ENCODE results near the gene ALG1.
"Not testable (repeated sequence)": the region's sequence is repeated elsewhere in the genome, so short reads cannot be mapped to it uniquely, and the experiment has no call there.

ALG1 gene

DNA sequence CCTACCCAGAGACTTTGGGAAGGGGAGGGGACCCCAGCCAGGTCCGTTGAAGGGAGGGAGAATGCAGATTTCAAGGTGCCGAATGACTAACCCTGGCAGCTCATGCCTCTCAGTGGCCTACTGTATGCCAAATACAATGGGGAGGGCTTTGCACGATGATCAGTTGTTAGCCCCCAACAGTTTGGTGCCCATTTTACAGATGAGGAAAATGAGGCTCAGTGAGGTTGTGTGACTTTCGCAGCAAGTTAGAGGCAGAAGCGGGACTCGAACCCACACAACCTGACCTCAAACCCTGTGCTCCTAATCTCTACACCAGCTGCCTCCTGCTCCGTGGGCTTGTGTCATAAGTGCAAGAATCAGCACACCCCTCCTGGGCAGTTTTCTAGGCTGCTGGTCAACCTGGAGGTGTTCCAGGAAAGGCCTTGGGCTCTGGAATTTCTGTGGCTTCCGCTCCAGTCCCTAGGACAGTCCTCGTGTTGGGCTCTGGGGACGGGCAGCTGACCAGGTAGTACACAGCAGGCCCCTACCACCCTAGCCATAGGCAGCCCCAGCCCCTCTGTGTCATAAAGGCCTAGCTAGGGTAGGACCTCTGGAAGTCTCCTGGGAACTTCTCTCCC is 26.0 kb upstream of the ALG1 start:
- no peak for DNase-seq (ENCODE audit: low spot score)

DNA sequence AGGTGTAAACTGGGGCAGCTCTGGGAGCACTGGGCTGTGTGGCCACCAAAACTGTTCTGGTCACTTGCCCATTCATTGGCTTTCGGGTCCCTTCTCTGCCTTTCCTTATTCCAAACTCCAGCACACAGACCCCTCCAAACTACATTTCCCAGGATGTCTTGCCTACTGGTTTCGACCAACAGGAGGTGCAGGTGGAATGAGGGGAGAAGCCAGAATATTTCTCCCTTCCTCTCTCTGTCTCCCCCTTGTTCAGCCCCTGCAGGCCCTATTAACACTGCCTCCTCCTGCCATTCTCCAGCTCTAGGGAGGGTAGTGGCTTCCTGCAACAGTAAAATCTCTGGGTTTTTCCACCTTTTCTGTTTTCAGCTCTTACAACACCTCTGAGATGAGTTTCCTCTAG is 24.7 kb upstream of the ALG1 start:
- no peak for DNase-seq (ENCODE audit: low spot score)

DNA sequence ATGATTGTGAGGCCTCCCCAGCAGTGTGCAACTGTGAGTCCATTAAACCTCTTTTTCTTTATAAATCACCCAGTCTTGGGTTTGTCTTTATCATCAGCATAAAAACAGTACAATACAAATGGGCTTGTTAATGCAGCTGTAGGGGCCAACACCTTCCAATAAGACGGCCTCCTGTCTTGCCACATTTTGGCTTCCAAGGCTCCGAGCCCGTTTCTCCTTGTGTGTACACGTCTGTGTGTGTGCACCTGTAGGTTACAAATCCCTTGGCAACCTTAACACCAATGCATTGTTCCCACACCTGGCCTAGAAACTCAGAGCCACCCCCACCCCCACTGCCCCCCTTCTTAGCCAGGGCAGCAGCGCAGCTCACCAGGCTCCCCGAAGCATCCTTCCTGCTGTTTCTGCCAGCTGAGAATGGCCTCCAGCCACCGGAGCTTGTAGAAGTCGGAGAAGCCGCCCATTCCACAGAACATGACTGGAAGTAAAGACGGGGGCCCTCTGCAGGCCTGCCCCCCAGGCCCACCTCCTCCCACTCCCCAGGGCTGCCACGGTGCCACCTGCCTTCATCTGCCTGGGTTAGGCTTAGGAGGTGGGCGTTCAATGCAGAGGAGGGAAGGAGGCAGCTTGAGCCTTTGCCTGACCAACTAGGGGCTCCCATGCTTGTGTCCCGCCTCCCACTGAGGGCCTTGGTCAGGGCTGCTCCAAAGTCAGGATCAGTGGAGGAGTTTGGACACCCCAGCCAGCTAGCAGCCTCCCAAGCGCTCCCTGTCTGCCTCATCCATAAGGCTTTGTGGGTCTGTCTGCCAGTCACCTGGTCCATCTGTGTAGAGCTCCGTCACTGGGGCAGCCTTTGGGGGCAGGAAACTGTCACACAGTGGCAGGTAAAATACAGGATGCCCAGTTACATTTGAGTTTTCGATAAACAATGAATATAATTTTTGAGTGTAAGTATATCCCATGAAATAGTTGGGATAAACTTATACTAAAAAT is 16.5 kb upstream of the ALG1 start:
- DNase-seq (ENCODE audit: low spot score): no peak

DNA sequence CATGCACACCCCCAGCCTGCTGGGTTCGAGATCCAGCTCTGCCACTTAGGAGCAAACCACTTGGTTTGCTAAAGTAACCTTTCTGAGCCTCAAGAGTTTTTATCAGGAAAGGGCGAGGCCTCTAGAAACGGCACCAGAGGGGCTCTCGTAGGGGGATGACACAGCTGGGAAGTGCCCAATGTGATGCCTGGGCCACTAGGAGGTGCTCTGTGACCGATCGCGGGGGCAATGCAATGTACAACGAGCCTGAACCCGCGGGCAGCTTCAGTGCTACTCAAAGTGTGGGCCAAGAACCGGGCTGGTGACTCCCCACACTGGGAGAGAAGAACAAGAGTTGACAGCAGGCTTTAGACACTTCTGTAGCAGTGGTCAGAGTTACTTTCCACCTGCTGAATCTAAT is 15.3 kb upstream of the ALG1 start:
- DNase-seq (ENCODE audit: low spot score): peak; percentile 59

DNA sequence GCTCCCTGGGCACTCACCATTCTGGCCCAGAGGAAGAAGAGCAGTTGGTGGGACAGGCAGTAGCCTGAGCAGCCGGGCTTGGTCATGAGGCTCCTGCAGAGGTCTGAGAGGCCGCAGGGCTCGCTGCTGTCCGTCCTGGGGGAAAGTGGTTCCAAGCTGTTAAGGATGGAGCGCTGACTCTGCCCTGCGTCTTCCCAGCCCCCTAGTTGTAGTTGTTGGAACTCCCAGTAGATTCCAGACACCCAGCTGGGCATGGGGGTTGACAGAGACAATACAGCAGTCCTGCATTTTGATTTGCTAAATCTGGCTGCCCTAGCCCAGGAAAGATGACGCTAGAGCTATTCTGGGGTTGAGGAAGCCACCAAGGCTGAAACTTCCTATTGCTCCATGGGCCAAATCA is 13.2 kb upstream of the ALG1 start:
- DNase-seq (ENCODE audit: low spot score): peak; percentile 27

DNA sequence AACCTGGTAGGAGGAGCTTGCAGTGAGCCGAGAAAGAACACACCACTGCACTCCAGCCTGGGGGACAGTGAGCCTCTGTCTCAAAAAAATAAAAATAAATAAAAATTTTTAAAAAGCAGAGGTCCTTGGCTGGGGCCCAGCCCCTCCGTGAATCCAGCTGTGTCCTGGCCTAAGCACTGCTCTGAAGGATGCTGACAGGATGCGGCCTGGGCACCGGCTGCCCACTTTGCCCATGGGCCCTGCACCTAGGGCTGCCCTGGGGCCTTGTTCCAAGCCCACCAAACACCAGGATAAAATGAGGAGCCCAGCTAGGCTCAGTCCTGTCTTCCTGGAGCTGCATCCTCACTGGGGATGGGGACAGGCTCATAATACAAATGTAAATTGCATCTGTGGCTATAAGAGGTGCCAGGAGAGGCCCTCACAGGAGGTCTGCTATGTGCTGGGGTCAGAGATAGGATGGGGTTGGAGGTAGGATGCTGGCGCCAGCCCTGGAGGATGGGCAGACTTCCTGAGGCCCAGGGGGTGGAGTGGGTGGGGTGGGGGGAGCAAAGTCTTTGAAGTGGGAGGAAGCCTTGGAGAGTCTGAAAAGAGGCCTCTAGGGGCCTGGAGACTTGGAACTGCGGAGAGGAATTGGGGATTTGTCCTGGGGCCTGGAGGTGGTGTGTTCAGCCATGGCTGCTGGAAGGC is 12.1 kb upstream of the ALG1 start:
- no peak for DNase-seq (ENCODE audit: low spot score)

DNA sequence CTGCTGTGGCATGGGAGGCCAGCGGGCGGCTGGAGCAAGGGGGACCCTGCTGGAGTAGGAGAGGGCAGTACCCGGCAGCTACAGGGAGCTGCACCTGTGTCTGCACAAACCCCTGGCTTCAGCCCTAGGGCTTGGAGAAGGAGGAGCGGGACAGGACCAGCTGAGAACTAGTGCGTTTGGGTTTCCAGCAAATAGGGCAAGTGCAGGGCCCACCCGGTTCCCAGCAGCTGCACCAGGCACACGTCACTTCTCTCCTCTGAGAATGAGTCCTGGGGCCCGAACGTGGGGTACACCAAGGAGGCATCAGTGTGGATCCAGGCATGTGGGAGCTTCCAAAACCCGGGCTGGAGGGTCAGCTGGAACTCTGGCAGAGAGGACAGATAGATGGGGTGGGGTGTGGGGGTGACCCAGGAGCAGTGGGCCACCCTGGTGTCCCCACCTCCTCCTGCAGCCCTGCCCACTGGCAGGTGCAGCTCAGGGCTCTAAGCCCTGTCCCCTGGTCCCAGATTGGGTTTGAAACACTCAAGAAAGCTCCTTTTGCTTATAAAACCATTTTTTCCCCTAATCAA is 11.5 kb upstream of the ALG1 start:
- DNase-seq (ENCODE audit: low spot score): no peak

DNA sequence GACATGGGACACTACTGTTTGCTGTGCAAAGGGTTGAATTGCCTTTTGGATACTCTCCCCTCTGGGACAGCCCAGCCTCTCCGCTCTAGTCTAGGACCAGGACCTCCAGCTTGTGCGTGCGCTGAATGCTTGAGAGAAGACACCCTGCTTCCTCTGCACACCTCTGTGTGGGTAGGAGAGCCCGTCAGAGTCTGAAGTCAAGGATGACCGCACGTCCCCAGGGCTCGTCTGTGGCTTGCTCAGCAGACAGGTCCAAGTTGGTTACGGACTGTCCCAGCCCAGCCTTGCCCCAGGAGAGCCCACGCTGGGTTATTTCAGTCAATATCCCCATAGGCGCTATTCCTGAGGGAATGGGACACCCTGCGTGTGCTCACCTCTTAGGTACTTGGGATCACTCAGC is 9.6 kb upstream of the ALG1 start:
- DNase-seq (ENCODE audit: low spot score): no peak

DNA sequence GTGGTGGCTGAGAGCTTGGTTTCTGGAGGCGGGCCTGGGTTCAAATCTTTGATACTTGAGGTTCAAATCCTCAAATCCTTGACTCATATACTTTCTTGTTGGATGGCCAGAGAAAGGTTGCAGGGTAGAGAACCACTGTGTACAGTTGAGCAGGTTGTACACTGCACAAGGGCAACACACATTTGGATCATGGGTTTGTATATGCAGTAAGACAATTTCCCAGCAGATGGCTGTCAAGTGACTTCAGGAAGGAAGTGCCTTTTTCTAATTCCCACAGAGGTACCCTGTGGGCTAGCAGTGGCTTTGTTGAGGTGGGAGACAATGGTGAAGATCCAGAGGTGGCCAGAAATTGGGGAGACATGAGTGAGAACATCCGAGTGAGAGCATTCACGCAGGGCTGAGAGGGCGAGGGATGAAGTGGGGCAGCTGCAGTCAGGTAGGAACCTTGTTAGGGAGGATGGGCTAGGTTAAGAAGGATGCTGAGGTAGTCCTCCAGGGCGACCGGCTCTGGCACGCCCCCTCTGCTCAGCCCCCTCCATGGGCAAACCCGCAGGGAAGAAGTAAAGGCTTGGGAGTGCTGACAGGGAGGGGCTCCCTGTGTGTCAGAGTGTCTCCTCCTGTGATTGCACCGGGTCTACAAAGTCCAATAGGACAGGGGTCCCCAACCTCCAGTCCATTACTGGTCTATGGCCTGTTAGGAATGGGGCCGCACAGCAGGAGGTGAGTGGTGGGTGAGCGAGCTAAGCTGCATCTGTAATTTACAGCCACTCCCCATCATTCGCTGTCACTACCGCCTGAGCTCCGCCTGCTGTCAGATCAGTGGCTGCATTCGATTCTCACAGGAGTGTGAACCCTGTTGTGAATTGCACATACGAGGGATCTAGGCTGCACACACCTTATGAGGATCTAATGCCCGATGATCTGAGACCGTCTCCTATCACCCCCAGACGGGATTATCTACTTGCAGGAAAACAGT is 8.6 kb upstream of the ALG1 start:
- DNase-seq (ENCODE audit: low spot score): no peak

DNA sequence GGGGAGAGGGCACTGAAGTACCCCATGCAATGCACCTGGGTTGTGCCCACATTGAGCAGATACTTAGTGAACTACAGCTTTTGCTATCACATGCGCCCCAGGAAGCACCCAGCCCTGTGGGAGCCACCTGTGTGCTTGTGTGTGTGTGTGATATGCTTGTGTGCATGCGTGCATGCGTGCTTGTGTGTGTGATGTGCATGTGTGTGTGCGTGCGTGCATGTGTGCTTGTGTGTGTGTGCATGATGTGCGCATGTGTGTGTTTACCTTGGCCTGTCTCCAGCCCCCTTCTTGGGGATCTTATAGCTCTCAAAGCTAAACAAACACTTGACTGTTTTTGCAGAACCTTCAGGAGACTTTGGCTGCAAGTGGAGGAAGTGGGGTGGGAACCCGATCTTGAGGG is 6.7 kb upstream of the ALG1 start:
- DNase-seq (ENCODE audit: low spot score): no peak

DNA sequence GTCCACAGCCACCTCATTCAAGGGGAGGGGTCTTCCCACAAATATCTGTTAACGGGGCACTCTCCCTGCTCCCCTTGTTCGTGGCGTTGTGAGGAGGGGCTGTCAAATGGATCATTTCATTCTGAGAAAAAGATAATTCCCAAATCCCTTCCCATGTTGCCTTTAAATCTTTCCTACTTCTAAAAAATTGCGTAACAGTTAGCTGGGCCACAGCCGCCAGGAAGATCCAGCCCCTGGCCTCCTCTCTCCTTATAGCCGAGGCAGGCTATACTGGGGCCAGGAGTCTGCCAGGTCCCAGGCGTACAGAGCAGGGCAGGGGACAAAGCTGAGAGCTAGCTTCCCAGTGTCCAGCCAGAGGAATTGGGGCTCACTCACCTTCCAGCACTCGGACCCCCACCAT is 6.3 kb upstream of the ALG1 start:
- no peak for DNase-seq (ENCODE audit: low spot score)

DNA sequence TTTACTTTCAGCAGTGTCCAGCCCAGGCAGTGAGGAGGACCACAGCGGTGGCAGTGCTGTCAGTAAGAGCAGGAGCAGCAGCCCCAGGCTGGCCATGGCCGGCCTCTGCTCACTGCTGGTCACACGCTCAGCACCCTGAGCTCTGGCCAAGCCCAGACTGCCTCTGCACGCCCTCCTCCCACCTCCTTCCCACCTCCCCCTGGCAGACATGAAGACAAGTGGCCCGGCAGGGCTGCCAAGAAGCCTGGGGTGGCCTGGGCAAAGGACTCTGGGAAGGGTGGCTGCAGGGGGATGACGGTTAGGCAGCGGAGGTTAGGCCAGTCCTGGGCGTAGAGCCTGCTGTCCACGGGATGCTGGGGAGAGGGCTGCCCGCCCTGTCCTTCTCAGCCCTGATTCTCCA is 5.8 kb upstream of the ALG1 start, which contains the start of gene C16orf89:
Gene C16orf89 (minus strand): TSS at position 144 of the 400 bp plus-strand sequence. CDS start 48 bp downstream, at position 96.
- no peak for DNase-seq (ENCODE audit: low spot score)

DNA sequence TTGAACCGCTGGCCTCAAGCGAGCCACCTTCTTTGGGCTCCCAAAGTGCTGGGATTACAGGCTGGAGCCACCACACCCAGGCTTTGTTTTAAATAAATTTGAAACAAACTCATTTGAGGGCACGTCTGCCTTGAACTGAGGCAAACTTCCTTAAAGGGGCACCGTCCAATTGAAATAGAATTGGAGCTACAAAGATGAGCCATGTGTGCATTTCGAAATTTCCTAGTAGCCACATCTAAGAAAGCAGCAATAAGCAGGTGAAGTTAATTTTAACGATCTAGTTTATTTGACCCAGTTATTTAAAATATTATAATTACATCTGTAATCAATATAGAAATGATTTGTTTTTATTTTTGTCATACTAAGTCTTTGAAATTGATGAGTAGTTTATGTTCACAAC is 5.1 kb upstream of the ALG1 start:
- DNase-seq (ENCODE audit: low spot score): no peak

DNA sequence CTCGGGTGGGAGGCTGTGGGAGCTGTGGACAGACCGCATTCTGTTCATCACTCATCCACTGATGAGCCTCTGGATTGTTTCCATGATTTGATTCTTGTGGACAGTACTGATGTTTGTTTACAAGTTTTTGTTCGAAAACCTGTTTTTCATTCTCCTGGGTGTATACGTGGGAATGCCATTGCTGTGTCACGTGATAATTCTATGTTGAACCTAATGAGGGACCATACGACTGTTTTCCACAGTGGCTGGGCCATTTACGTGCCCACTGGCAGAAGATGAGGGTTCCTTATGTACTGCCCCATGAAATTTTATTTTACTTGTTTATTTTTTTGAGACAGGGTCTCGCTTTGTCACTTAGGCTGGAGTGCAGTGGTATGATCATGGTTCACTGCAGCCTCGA is 2.6 kb upstream of the ALG1 start:
- DNase-seq (ENCODE audit: low spot score): no peak

DNA sequence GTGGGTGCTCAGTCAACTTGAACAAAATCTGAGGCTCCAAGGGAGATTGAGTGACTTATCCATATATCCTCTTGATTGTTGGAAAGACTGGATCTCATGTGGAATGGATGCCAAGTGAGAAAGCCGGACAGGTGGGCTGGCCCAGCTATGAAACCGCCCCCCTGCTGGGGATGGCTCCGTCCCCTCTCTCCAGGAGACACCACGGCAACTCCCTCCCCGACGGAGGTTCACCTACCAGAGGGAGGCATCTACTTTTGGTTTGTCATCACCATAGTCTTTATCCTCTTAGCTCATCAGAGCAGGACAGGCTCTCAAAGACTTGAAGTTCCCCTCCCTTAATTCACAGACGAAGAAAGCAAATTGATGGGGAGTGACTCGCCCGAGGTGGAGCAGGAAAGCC is 1.8 kb upstream of the ALG1 start:
- DNase-seq (ENCODE audit: low spot score): no peak

DNA sequence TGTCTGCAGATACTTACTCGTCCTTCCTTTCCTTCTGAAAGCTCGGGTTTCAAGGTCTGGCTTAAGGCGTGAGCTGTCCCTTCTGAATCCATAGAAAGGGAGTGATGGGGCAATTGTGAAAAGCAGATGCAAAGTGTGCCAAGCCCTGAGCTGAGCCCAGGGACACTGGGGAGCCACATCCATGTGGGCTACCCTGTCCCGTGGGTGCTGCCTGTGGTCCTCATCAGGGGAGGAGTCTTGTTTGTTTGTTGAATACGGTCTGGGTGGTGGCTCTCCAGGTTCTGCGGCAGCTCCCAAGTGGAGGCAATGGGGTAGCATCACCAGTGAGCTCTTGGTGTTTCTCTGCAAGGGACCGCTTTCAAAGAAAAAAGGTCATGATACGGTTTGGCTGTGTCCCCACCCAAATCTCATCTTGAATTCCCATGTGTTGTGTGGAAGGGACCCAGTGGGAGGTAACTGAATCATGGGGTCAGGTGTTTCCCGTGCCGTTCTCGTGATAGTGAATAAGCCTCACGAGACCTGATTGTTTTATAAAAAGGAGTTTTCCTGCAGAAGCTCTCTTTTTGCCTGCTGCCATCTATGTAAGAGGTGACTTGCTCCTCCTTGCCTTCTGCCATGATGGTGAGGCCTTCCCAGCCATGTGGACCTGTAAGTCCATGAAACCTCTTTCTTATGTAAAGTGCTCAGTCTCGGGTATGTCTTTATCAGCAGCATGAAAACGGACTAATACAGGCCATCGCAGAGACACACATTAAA is 1.0 kb upstream of the ALG1 start:
- no peak for DNase-seq (ENCODE audit: low spot score)

DNA sequence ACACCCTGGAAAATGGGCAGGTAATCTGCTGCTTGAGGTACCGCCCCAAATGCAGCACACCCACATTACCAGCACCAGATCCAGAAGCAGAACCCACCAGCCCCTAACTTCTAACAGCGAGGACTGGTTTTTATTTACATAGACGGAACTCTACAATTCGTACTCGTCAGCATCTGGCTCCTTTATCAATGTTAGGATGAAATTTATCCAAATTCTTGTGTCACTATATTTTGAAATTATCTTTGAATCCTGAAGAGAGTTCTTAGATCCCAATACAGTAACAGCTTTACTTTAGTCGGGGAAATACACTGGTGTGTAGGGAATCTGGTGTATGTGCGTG is 332 bp upstream of the ALG1 start:
- DNase-seq (ENCODE audit: low spot score): no peak

DNA sequence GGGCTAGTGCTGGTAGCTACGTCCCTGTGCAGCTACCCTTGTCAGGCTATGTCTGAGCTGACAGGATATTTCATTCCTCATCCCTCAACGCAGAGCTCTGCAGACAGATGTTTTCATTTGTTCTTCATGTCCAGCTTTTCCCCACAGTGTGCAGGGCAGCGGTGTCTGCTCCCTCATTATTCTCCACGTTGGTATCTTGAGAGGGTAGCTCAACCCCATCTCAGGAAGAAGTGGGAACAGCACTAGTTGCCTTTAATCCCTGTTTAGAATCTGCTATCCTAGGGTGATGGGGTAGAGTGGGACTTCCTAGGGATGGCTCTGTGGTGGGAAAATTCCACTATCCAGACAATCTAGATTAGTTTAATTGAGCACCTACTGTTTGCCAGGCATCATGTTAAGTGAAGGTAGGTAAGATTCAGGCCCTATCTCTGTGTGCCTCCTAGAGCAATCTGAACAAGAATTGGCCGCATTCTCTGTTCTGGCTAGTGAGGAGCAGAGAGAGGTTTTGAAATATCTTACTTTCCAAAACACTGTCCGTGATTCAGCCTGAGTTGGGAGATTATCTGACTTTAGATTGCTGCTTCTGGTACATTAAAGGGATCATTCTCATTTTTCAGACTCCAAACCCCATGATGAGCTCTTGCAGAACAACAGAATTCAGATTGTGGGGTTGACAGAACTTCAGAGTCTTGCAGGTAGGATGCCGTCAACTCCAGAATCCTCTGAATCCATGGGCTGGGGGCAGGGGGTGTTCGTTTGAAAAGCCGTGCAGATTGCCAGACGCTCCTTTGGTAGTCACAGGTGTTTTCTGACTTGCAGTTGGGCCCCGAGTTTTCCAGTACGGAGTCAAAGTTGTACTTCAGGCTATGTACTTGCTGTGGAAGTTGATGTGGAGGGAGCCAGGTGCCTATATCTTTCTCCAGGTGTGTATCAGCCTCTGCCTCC is 963 bp downstream of the ALG1 start:
- DNase-seq (ENCODE audit: low spot score): no peak

DNA sequence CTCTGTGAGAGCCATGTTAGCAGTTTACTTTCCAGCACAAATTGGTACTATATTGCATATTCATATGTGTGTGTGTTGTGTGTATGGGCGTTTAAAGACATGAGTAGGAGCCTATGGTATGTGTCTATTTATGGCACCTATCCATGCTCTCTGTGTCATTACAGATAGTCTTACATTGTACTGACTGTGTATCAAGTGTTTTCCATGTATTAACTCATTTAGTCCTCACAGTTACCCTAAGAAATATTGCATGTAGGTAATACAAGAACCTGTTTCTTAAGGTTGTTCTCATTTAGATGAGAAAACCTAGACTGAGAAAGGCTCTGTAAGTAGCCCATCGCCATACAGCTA is 1.6 kb downstream of the ALG1 start:
- DNase-seq (ENCODE audit: low spot score): no peak

DNA sequence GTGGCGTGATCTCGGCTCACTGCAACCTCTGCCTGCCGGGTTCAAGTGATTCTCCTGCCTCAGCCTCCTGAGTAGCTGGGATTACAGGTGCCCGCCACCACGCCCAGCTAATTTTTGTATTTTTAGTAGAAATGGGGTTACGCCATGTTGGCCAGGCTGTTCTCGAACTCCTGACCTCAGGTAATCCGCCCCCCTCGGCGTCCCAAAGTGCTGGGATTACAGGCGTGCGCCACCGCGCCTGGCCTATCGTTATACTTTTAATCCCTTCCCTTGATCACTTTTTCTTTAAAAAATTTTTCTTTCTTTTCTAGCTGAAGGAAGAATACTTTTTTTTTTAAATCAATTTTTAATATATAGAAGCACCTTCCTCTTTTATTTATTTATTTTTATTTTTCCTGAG is 2.1 kb downstream of the ALG1 start:
- not testable (repeated sequence) for DNase-seq (ENCODE audit: low spot score)

All from AG20443 (cell line).